22Rv1 (cell line): Measurements from ENCODE around the gene TRIP10.

ENCODE experiments used
- ZFX ChIP-seq: fragments of 450-650 bp; IDR thresholded peaks from 2 replicates; pipeline ENCODE4 v1.6.1; 2017; ENCODE audit warnings: antibody characterized with exemption, borderline replicate concordance
- TF ChIP-seq, protein P1 (sequence below): fragments of 450-650 bp; IDR thresholded peaks from 2 replicates; pipeline ENCODE4 v1.5.1; 2017; ENCODE audit warnings: mild to moderate bottlenecking

- TF ChIP-seq, protein P1, sequence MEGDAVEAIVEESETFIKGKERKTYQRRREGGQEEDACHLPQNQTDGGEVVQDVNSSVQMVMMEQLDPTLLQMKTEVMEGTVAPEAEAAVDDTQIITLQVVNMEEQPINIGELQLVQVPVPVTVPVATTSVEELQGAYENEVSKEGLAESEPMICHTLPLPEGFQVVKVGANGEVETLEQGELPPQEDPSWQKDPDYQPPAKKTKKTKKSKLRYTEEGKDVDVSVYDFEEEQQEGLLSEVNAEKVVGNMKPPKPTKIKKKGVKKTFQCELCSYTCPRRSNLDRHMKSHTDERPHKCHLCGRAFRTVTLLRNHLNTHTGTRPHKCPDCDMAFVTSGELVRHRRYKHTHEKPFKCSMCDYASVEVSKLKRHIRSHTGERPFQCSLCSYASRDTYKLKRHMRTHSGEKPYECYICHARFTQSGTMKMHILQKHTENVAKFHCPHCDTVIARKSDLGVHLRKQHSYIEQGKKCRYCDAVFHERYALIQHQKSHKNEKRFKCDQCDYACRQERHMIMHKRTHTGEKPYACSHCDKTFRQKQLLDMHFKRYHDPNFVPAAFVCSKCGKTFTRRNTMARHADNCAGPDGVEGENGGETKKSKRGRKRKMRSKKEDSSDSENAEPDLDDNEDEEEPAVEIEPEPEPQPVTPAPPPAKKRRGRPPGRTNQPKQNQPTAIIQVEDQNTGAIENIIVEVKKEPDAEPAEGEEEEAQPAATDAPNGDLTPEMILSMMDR = no peak
- TF ChIP-seq ZFX = no peak
These were observed 37.5 kb downstream of the TRIP10 start for GRCh38 chr19:6776999-6777398.
